SHP77 (cell line): ENCODE measurements around the gene SCAMP3.
A peak's percentile ranks its signal among the peaks of the same experiment; 100 is the strongest.
"Not testable (repeated sequence)": the region's sequence is repeated elsewhere in the genome, so short reads cannot be mapped to it uniquely, and the experiment has no call there.

Experiments
- DNase-seq, 2 experiments: peaks; one replicate each; lab custom pipeline; 2025; lab: John Stamatoyannopoulos, UW

Gene SCAMP3

GRCh38 chr1:155254714-155255242 lies 7.4 kb downstream of the SCAMP3 start:
- peak in 1 of 2 experiments; percentile 42 for DNase-seq

DNA sequence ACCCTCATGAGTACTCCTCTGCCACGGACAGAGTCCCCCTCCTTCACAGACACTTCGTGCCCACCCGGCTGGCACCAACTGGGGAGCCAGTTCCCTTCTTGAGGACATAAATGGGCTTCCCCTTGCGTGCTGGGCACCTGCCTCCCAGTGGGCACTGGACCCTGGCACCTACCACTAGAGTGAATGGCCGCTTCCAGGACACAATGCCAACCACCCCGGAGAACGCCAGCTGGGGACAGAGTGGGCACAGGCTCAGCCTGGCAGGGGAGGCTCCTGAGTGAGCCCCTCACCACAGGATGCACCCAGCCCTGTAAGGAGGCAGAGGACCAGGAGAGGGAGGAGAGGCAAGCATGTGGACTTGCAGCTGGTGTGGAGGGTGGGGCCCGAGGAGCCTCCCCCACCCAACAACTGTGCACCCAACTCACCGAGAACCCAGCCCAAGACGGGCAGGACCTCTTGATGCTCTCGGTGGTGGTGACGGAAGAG lies 7.9 kb downstream of the SCAMP3 start:
- DNase-seq: no peak

- DNase-seq: no peak
These were observed 8.4 kb downstream of the SCAMP3 start for GRCh38 chr1:155253797-155254196.

DNA sequence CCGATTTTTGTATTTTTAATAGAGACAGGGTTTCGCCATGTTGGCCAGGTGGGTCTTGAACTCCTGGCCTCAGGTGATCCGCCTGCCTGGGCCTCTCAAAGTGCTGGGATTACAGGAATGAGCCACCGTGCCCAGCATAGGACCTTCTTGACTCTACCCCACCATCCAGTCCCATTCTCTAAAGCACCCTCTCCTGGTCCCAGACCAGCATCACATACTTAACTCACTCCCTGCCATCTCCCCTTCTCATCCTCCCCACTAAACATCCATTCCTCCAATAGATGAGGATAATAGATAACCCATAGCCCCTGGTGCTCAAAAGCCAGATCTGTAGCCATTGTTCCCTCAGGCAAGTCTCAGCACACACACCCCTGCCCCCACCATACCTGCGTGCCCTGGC lies 9.0 kb downstream of the SCAMP3 start:
- DNase-seq: peak in 1 of 2 experiments; percentile 16

- no peak for DNase-seq
These were observed 10.6 kb downstream of the SCAMP3 start for GRCh38 chr1:155251566-155251965.

DNA sequence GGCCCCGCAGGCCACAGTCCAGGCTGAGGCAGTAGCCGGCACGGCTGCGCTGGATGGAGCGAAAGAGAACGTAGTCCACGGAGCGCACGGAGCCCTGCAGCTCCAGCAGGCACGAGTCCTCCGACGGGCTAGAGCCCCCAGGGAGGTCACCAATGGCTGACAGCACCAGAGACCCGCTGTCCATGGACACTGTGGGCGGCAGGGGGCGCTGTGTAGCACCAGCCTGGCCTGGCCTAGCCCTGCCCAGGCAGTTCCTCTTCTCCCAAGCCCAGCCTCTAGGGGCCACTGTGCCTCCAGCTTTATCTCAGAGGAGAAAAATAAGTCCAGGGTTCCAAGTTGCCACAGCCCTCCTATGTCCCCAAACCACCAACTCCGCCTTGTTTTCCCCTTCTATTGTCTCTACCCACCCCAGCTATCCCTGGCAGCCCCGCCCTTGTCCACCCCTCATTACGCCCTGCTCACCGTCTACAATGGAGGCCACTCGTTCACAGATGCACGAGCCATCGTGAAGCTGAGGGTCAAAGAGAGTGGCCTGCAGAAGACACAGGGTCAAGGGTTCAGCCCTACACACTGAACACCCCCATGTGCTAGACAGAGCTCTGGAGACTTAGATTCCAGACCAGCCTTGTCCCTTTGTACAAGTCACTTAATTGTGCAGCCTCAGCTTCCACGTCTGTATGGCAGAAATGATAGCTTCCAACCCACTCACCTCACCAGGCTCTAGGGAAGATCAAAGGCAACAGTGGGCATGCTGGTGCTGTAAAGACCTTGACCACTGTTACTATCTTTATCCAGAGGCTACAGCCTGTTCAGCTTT lies 11.3 kb downstream of the SCAMP3 start:
- peak; percentile 97 to 98 for DNase-seq

DNA sequence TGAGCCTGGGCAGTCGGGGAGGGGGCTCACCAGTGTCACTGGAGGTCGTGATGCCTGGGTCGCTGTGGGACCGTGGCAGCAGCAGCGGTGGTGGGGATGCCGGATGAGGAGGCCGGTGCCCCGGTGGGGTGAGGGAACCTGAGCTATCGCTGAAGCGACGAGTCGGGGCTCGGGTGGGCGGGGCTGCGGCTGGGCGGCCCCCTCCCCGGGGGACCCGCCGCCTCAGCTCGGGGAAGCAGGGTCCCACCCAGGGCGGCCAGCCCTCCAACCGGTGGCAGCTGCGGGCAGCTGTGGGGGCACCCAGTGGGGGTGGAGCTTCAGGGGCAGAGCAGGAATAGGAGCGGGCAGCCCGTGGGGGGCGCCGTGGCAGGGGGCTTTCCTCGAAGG lies 11.9 kb downstream of the SCAMP3 start:
- no peak for DNase-seq

DNA sequence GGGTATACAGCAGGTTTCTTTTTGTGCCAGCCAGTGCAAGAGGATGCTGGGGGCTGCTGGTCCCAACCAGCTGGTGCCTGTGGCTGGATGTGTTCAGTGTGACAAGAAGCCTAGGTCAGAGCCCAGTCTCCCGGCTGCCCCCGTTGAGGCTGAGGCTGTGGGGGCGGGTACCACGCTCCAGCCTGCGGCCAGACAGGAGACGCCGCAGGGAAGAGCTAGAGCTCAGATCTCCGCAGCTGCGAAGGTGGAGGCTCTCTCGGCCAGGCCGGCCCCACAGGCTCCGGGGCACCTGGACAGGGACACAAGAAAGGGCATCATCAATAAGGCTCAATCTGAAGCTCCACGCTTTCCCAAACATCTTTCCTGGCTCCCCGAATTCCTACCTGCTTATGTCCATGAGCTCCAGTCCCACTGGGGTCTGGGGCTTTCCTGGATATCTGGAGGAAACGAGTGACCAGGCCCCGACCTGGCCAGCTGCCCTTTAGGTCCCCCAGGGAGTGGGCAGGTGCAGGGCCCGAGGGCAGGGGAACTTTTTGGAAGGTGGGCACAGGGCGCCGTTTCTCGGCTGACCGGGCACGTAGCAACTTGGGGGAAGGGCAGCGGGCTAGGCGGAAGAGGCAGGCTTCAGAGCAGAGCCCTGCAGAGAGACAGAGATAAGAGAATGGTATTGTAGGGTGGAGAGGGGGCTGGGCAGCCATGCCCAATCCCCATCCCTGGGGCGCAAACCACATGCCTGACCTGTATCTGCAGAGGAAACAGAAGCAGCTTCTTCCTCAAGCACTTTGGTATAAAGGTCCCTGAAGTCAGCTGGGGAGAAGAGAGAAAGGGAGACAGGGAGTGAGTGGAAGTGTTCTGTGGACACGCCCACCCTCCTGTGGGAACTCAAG lies 14.2 kb downstream of the SCAMP3 start:
- no peak for DNase-seq

GRCh38 chr1:155246796-155247195 lies 15.4 kb downstream of the SCAMP3 start:
- not testable (repeated sequence) for DNase-seq

GRCh38 chr1:155245163-155245524 lies 17.0 kb downstream of the SCAMP3 start:
- no peak for DNase-seq

GRCh38 chr1:155244368-155245162 lies 17.6 kb downstream of the SCAMP3 start:
- DNase-seq: peak; percentile 100

DNA sequence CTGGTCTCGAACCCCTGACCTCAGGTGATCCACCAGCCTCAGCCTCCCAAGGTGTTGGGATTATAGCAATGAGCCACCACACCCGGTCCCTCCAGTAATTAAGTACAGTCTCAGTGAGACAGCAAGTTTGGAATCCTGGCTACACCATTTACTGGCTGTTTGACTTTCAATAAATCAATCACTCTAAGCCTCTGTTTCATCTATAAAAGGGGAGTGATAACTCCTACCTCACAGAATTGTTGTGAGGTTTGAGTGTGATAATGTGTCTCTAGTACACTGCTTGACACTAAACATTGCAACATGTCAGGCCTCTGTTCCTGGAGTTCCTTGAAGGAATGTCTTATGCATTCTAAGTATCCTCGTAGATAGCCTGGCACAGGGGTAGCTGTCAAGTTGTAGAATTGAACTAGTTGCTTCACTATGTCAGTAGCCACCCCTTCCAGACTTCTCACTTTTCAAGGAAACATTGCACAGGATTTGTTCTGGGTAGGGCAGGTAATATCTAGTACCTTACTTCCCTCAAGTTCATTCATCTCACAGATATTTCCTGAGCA lies 19.3 kb downstream of the SCAMP3 start:
- no peak for DNase-seq

DNA sequence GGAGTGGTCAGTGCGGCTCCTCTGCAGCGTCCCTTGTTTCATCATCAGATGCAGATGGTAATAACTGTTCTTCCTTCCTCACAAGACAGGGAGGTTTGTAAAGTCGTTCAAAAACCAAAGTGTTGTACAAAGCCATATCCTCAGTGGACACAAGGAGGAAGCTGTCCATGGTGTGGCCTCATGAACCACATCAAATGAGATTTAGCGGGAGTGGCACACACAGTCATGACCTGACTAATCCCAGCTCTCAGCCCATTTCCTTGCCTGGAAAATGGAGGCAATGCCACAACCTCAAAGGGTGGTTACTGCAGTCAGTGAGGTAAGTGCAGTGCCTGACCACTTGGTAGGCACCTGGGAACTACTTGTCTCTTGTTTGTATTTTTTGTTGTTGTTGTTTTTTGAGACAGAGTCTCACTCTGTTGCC lies 20.3 kb downstream of the SCAMP3 start:
- DNase-seq: no peak

- DNase-seq: peak; percentile 93 to 94
These were observed 21.0 kb downstream of the SCAMP3 start for GRCh38 chr1:155241069-155241679.

DNA sequence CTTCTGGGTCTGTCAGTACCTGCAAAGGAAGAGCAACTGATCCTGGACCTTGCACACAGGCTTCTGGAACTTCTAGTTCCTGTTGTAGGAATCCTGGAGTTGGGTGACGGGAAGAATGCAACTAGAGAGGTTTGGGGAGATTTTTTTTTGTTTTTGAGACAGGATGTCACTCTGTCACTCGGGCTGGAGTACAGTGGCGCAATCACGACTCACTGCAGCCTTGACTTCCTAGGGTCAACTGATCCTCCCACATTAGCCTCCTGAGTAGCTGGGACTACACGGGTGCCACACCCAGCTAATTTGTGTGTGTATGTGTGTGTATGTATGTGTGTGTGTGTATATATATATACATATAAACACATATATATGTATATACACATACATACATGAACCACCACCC lies 25.7 kb downstream of the SCAMP3 start:
- DNase-seq: no peak

DNA sequence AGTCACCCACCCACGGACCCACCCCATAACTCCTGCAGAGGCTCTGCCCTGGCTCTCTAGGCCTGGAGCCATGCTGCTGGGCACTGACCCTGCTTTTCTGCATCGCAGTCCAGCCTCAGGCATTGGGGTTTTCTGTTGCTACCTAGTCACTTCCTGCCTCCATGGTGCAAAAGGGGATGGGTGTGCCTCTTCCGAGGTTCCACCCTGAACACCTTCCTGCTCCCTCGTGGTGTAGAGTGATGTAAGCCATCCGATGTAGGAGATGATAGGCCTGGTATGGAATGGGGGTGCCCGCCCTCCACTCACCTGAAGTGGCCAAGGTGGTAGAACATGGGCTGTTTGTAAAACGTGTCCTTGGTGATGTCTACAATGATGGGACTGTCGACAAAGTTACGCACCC lies 26.8 kb downstream of the SCAMP3 start:
- not testable (repeated sequence) for DNase-seq

- not testable (repeated sequence) for DNase-seq
These were observed 28.7 kb downstream of the SCAMP3 start for GRCh38 chr1:155233502-155233901.

GRCh38 chr1:155232001-155232978 lies 29.9 kb downstream of the SCAMP3 start:
- DNase-seq: not testable (repeated sequence)

- DNase-seq: not testable (repeated sequence)
These were observed 30.9 kb downstream of the SCAMP3 start for GRCh38 chr1:155231302-155231701.

DNA sequence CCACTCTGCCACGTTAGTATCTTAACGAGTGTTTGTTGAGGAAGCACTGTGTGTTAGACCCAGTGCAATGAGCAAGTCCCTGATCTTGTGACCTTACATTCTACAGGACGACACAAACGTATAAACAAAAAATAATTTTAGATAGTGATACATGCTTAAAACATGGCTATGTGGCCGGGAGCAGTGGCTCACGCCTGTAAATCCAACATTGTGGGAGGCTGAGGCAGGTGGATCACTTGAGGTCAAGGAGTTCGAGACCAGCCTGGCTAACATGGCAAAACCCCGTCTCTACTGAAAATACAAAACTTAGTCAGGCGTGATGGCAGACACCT lies 34.1 kb downstream of the SCAMP3 start:
- DNase-seq: no peak
